BLaER1 (cell line): ENCODE measurements around the gene ARHGEF1.
A peak's percentile ranks its signal among the peaks of the same experiment; 100 is the strongest.
"Not testable (repeated sequence)": the region's sequence is repeated elsewhere in the genome, so short reads cannot be mapped to it uniquely, and the experiment has no call there.

Experiments
- H3K27ac ChIP-seq: shearing (Covaris generic); formaldehyde crosslinking; 2 replicates; pipeline ENCODE4 v1.8.1; 2022
- H3K27me3 ChIP-seq: shearing (Covaris generic); formaldehyde crosslinking; 2 replicates; pipeline ENCODE4 v1.8.1; 2022
- H3K36me3 ChIP-seq: shearing (Covaris generic); formaldehyde crosslinking; 2 replicates; pipeline ENCODE4 v1.8.1; 2022
- H3K4me1 ChIP-seq: shearing (Covaris generic); formaldehyde crosslinking; 2 replicates; pipeline ENCODE4 v1.8.1; 2022
- H3K4me2 ChIP-seq: shearing (Covaris generic); formaldehyde crosslinking; 2 replicates; pipeline ENCODE4 v1.8.1; 2022
- H3K4me3 ChIP-seq: shearing (Covaris generic); formaldehyde crosslinking; 2 replicates; pipeline ENCODE4 v1.8.1; 2022
- H3K9ac ChIP-seq: shearing (Covaris generic); formaldehyde crosslinking; 2 replicates; pipeline ENCODE4 v1.8.1; 2022
- H3K9me3 ChIP-seq: shearing (Covaris generic); formaldehyde crosslinking; 2 replicates; pipeline ENCODE4 v1.8.1; 2022
- H4K20me1 ChIP-seq: shearing (Covaris generic); formaldehyde crosslinking; 2 replicates; pipeline ENCODE4 v1.8.1; 2022
- Cebpa-rat ChIP-seq: shearing (Covaris generic); IDR thresholded peaks from 2 replicates; pipeline ENCODE4 v1.8.1; 2022

ARHGEF1 gene

DNA sequence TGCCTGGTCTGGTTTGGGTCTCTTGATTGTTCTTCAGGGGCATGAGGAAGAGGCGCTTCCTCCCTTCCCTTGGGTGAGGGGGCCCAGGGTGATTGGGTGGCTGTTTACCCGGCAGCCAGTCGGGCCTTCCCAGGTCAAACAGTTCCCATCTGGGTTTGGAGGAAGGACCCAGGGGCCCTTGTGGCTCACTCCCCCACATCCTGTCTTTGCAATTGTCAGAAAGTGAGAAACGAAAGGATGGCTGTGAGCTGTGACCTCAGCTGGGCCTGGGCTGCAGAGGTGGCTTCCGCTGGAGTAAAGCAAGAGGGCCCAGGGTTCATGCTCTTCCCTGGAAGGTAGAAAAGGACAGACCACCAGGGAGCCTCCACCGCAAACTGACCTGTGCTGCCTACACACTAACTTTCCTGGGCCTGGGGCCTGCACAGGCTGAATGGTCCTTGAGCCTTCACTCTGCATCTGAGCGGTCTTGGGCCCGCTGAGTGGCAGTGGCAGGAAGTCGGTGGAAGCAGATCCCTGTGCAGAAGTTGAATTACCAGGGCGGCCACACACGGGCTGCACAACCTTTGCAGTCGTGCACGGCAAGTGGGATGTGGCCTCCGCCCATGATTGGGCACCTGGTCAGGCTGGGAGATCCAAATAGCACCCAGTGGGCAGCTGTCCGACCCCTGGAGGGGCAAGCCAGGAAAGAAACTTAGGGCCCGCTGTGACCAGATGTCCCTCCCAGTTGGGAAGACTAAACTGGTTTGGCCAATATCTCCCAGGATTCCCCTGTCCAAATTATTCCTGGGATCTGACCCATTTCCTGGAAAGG lies 11.2 kb upstream of the ARHGEF1 start:
- Histone ChIP-seq H3K4me2 (peak overlapping the region; percentile 99), H3K9ac (peak overlapping the region; percentile 75), H3K36me3 (peaks cover 56% of the 10 kb centered on the region), H3K9me3 (no peaks in the 10 kb centered on the region), H3K27ac (peak overlapping the region; percentile 97), H3K4me1 (peaks cover 100% of the 10 kb centered on the region), H3K27me3 (no peaks in the 10 kb centered on the region), H3K4me3 (peak overlapping the region; percentile 47), H4K20me1 (peaks cover 60% of the 10 kb centered on the region)
- TF ChIP-seq Cebpa-rat, result no peak

DNA sequence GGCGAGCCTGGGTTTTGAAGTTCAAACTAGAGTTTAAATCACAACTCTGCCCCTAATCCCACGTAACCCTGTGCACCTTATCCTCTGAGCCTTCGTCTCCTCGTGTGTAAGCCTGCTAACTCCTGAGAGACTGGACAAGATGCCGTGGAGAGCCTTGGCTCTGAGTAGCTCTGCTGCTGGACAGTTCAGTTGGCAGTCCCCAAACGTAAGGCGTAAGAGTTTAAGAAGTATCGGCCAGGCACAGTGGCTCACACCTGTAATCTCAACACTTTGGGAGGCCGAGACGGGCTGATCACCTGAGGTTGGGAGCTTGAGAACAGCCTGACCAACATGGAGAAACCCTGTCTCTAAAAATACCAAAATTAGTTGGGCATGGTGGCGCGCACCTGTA lies 10.6 kb upstream of the ARHGEF1 start:
- peaks cover 94% of the 10 kb centered on the region for H3K4me1 ChIP-seq
- peaks cover 54% of the 10 kb centered on the region for H4K20me1 ChIP-seq
- no peaks in the 10 kb centered on the region for H3K9me3 ChIP-seq
- TF ChIP-seq Cebpa-rat, result no peak
- H3K27ac ChIP-seq, result peak overlapping the region; percentile 97
- peaks cover 50% of the 10 kb centered on the region for H3K36me3 ChIP-seq
- no peaks in the 10 kb centered on the region for H3K27me3 ChIP-seq
- peak overlapping the region; percentile 75 for H3K9ac ChIP-seq
- H3K4me2 ChIP-seq, result peak overlapping the region; percentile 99
- H3K4me3 ChIP-seq, result peak overlapping the region; percentile 47

DNA sequence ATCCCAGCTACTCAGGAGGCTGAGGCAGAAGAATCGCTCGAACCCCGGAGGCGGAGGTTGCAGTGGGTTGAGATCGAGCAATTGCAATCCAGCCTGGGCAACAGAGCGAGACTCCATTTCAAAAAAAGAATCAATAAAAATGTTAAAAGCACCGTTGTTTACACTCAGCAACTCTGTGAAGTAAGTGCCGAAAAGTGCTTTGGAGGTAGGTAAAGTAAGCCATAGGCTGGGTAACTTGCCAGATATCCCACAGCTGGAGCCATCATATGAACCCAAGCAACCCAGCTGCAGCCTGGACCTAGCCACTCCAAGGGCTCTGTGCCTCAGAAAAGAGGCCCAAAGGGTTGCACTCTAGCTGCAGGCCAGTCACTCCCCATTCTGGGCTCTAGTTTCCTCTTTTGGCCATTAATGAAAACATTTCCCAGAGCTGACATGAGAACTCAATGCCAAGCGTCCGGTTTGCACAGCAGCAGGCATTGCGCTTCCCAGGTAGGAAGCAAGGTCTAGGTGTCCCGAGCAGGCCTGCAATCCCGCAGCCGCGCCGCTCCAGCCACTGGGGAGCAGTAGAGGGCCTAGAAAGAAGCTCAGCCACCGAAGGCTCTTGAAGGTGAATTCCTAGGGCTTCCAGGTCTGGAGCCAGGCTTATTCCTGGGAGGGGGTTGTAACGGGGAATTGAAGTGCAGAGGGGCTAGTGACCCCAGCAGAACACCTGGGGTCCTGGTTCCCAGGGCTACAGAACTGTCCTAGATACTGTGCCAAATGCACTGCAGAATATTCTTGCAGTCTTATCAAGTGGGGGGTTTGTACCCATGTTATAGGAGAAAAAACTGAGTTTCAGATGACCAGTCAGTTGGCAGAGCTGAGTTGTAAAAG lies 10.0 kb upstream of the ARHGEF1 start:
- H3K9me3 ChIP-seq, result no peaks in the 10 kb centered on the region
- TF ChIP-seq Cebpa-rat, result no peak
- H3K9ac ChIP-seq, result peak overlapping the region; percentile 75
- peak overlapping the region; percentile 47; the same call in 1 of the 2 replicates for H3K4me3 ChIP-seq
- H3K4me1 ChIP-seq, result peaks cover 90% of the 10 kb centered on the region
- peaks cover 44% of the 10 kb centered on the region for H3K36me3 ChIP-seq
- H3K27me3 ChIP-seq, result no peaks in the 10 kb centered on the region
- H3K27ac ChIP-seq, result peak overlapping the region; percentile 97
- peaks cover 48% of the 10 kb centered on the region for H4K20me1 ChIP-seq
- peak overlapping the region; percentile 99 for H3K4me2 ChIP-seq

DNA sequence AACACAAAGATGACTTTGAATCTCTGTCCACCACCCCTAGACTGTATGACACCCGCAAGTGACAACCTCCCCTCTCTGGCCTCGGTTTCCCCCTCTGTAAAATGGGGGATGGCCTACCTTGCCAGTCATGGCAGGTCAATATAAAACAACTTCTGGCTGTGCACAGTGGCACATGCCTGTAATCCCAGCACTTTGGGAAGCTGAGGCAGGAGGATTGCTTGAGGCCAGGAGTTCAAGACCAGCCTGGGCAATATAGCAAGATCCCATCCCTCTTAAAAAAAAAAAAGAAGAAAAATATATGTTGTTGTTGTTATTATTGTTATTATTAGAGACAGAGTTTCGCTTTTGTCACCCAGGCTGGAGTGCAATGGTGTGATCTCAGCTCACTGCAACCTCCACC lies 7.0 kb upstream of the ARHGEF1 start:
- H3K4me3 ChIP-seq, H3K27me3 ChIP-seq, H3K9me3 ChIP-seq: not testable (repeated sequence)
- peaks cover 88% of the 10 kb centered on the region for H3K4me1 ChIP-seq
- peaks cover 31% of the 10 kb centered on the region for H3K36me3 ChIP-seq
- peaks cover 30% of the 10 kb centered on the region for H4K20me1 ChIP-seq
- H3K9ac ChIP-seq, result peak overlapping the region; percentile 96
- peak overlapping the region; percentile 97 for H3K27ac ChIP-seq
- peak overlapping the region; percentile 99 for H3K4me2 ChIP-seq

DNA sequence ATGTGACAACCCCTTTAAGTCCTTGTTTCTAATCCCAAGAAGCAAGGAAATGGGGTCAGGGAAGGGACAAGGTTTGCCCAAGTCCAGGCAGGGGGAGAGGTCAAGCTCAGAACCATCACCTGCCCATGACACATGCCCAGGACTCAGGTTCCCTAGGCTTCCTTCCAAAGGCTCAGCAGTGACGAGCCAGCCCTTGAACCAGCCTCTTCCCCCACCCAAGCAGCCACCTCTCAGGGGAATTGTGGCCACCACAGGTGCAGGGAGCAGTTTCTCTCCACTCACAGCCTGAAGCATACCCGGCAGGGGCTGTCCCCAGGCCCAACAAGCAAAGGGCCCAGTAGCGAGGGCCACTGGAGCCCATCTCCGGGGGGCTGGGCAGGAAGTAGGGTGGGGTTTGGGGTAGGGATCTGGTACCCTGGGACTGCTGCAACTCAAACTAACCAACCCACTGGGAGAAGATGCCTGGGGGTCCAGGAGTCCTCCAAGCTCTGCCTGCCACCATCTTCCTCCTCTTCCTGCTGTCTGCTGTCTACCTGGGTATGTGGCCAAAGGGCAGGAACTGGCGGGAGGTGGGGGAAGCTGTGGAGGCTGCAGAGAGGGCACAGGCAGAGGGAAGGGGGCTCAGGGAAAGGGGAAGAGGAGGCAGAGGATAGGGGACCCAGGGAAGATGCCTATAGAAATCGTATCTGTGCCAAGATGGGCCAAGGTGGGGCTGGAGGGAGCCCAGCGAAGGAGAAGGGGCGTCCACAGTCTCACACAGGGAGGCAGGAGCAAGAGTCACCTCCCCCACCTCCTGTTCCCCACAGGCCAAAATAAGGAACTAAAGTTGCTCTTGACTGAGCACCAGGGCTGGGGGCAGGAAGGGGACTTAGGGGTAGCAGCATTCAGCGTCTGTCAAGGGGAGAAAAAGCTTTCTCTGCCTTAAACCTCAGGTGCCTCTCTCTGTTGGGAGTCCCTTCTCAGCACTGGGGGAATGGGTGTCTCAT lies 5.8 kb upstream of the ARHGEF1 start, which contains the start of gene CD79A:
TSS of gene CD79A (plus strand) at position 433 of the 986 bp plus-strand sequence. CDS start at position 459, 26 bp downstream.
- Histone ChIP-seq H3K9ac (peak within 1 kb of the TSS; percentile 96), H3K27me3 (no peaks in the 10 kb centered on the region), H3K27ac (peak within 1 kb of the TSS; percentile 97), H3K9me3 (no peaks in the 10 kb centered on the region), H4K20me1 (peaks cover 23% of the 10 kb centered on the region), H3K36me3 (peaks cover 27% of the 10 kb centered on the region), H3K4me1 (peaks cover 88% of the 10 kb centered on the region), H3K4me3 (peak within 1 kb of the TSS; percentile 80), H3K4me2 (peak within 1 kb of the TSS; percentile 99)
- TF ChIP-seq Cebpa-rat, result no peak

DNA sequence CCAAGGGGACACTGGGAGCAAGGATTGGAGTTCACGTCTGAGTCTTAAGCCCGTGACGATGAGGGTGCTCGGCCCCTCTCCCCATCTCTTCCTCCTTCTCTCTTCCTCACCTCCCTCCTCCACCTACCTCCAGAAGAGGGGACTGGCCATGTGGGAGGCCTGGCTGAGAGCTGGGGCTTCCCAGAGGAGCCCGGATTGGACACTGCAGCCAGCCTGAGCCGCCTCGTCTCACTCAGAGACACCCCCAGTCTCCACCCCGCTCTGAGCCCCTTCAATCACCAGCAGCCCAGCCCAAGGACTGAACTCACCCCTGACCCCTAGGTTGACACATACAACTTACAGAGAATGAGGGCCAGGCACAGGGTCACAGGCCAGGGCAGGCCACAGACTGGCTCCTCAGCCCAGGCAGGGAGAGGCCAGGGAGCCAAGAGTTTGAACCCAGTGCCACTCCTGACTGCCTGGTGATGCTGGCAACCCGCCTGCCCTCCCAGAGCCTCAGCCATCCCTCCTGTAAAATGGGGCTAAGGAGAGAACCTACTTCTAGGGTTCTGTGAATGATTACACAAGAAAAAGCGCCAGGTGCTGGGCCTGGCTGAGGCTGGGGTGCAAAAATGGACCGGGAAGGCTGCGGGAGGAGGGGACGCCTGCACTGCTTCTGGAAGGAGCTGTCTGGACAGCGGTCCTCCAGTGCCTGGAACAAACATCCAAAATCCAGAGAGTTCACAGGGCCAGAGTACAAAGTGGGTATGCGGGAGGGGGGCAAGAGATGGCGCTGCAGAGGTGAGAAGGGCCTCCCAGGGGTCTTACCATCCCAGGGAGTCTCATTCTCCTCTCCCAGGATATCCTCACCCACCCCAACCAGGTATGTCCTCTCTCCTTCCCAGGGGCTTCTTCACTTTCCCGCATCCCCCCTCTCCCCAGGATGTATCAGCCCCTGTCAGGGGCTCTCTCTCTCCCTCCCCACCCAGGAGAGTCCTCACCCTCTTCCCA lies 4.8 kb upstream of the ARHGEF1 start:
- no peak for TF ChIP-seq Cebpa-rat
- peak overlapping the region; percentile 97 for H3K27ac ChIP-seq
- H3K4me1 ChIP-seq, result peaks cover 84% of the 10 kb centered on the region
- no peaks in the 10 kb centered on the region for H3K9me3 ChIP-seq
- H4K20me1 ChIP-seq, result peaks cover 17% of the 10 kb centered on the region; the same call in 1 of the 2 replicates
- H3K9ac ChIP-seq, result peak overlapping the region; percentile 96
- H3K27me3 ChIP-seq, result no peaks in the 10 kb centered on the region
- peaks cover 20% of the 10 kb centered on the region for H3K36me3 ChIP-seq
- peak overlapping the region; percentile 99 for H3K4me2 ChIP-seq
- peak overlapping the region; percentile 80 for H3K4me3 ChIP-seq

DNA sequence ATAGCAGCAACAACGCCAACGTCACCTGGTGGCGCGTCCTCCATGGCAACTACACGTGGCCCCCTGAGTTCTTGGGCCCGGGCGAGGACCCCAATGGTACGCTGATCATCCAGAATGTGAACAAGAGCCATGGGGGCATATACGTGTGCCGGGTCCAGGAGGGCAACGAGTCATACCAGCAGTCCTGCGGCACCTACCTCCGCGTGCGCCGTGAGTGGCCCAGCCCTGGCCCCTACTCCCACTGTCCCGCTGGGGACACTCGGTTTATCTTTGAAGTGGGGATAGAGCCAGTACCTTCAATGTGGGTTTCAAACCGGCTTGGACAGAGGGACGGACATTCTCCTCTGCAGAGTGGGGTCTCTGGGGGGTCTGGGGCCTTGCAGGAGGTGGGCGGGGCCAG lies 3.9 kb upstream of the ARHGEF1 start:
- Histone ChIP-seq H3K9ac (peak overlapping the region; percentile 96), H3K27ac (peak overlapping the region; percentile 97), H3K4me2 (peak overlapping the region; percentile 99), H3K9me3 (no peaks in the 10 kb centered on the region), H3K36me3 (peaks cover 20% of the 10 kb centered on the region), H3K27me3 (no peaks in the 10 kb centered on the region), H4K20me1 (peaks cover 17% of the 10 kb centered on the region; the same call in 1 of the 2 replicates), H3K4me1 (peaks cover 75% of the 10 kb centered on the region), H3K4me3 (peak overlapping the region; percentile 80)
- TF ChIP-seq Cebpa-rat, result no peak

DNA sequence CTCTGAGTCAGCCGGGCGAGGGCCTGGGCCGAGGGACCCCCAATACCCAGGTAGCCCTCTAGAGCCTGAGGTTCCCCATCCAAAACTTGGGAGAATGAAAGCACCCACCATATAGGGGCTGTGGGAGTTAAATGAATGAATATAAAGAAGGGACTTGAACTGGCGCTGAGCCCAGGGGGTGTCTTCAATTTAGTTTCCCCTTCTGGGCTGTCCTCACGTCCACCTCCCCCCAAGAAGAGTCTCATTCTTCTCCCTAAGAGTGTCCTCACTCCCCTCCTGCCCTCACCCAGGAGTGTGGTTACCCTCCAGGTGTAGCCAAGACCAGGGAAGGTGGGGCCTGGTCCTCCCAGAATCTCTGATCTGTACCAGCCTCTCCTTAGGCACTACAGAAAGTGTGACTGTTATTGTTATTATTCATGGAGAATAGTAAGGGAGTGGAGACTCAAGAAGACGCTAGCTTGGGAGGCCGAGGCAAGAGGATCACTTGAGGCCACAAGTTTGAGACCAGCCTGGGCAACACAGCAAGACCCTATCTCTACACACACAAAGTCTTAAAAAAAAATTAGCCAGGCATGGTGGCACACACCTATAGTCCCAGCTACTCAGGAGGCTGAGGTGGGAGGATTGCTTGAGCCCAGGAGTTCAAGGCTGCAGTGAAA lies 3.2 kb upstream of the ARHGEF1 start:
- Histone ChIP-seq H3K27me3 (no peaks in the 10 kb centered on the region), H3K4me2 (peak overlapping the region; percentile 99), H3K4me3 (peak overlapping the region; percentile 80), H3K36me3 (peaks cover 20% of the 10 kb centered on the region), H3K4me1 (peaks cover 72% of the 10 kb centered on the region), H4K20me1 (peaks cover 22% of the 10 kb centered on the region), H3K9ac (peak overlapping the region; percentile 96), H3K27ac (peak overlapping the region; percentile 97), H3K9me3 (no peaks in the 10 kb centered on the region)
- no peak for TF ChIP-seq Cebpa-rat
